Activated CD8-positive, alpha-beta memory T cell treated with anti-CD3 and anti-CD28 coated beads for 36 hours (primary cell): Measurements from ENCODE around the gene ISLR. TPM values are rescaled to one million over a fixed set of nuclear protein-coding genes. Genes with fewer than 3 reads are reported as not detected.

ENCODE experiments used
- CTCF ChIA-PET: fragments of 350-600 bp; sonication (Branson Sonifier 250); formaldehyde crosslinking; loops from one replicate; lab custom pipeline; 2021; ENCODE audit warnings: antibody characterized with exemption; lab: Charles Lee
- POLR2A ChIA-PET: fragments of 350-600 bp; sonication (Branson Sonifier 250); formaldehyde crosslinking; loops from one replicate; lab custom pipeline; 2021; ENCODE audit warnings: antibody characterized with exemption; lab: Charles Lee
- total RNA-seq, 2 experiments: library from RNA; stranded (reverse); gene quantifications; one replicate each; pipeline ENCODE4 v1.2.3, GENCODE V29; 2021

Gene ISLR
- total RNA-seq, 2 experiments from 2014 or later: not detected

- ChIA-PET POLR2A (no interaction called here), CTCF (no interaction called here)
These were observed 49.0 kb downstream of the ISLR start for GRCh38 chr15:74222240-74223119.

DNA sequence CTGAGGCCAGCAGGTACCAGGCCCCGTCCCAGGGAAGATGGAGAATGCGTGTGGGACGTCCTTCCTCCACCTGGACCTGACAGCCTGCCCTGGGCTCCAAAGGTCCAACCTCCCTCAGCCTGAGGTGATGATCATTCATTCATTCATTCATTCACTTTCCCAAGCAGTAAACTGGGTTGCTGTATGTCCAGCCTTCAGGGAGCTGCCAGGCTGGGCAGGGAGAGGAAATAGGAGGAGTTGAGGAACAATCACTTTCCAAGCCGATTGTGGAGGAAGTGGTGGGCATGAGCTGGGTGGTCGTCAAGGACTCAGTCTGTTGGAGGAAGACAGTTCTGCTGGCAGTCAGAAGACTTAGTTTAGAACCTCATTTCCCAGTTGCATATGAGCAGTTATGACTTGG, 52.4 kb downstream of the ISLR start:
- ChIA-PET CTCF (interaction anchor here (0.7 kb wide), 1 partner anchor 649 kb away, joined by 3 read pairs; no protein-coding TSS in a partner anchor), POLR2A (no interaction called here)

Other genes starting within 250 kb of the ISLR start
- 1 to 10 TPM; 1.4 to 1.7 TPM for gene LOXL1, start 247.2 kb upstream of the ISLR start, total RNA-seq
- 10 to 100 TPM; 11.6 to 12.8 TPM for gene STOML1, start 181.4 kb upstream of the ISLR start, total RNA-seq
- 10 to 100 TPM; 37.0 to 38.9 TPM for gene PML, start 179.0 kb upstream of the ISLR start, total RNA-seq
- gene GOLGA6A, start 91.2 kb upstream of the ISLR start, total RNA-seq: not detected
- not detected for gene ISLR2, start 43.1 kb upstream of the ISLR start, total RNA-seq
- not detected for gene STRA6, start 29.1 kb downstream of the ISLR start, total RNA-seq
- not detected for gene CCDC33, start 62.6 kb downstream of the ISLR start, total RNA-seq
- gene CYP11A1, start 193.9 kb downstream of the ISLR start, total RNA-seq: under 1 TPM; 0.13 to 0.23 TPM